Loucy (cell line): Measurements from ENCODE around the gene MADD.

Experiments used
- EZH2phosphoT487 ChIP-seq: fragments of 200-600 bp; IDR thresholded peaks from 2 replicates; pipeline ENCODE4 v1.6.1; 2018; ENCODE audit warnings: antibody characterized with exemption, mild to moderate bottlenecking, moderate library complexity, borderline replicate concordance
- TF ChIP-seq, protein P1 (sequence below): fragments of 200-600 bp; sonication (generic); conservative IDR thresholded peaks from 2 replicates; pipeline ENCODE4 v1.5.1; 2014; ENCODE audit warnings: mild to moderate bottlenecking, antibody characterized with exemption, low read length

DNA sequence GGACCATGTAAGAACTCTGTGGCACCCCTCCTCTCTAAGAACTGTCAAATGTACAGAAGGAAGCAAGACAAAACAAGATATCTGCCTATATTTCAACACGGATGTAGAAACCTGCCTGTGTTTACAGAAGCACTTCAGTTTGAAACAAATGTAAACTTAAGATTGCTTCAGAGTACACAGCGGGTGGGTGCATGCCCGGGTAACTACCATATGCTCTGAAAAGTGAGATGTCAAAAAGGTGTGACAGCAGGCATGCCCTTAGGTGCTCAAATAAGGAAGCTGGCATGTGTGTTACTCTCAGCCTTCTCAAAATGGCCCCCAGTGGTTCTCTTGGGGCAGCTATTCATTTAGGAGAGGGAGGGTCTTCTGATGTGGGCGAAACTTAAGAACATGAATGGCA lies 26.5 kb upstream of the MADD start:
- TF ChIP-seq, protein P1, sequence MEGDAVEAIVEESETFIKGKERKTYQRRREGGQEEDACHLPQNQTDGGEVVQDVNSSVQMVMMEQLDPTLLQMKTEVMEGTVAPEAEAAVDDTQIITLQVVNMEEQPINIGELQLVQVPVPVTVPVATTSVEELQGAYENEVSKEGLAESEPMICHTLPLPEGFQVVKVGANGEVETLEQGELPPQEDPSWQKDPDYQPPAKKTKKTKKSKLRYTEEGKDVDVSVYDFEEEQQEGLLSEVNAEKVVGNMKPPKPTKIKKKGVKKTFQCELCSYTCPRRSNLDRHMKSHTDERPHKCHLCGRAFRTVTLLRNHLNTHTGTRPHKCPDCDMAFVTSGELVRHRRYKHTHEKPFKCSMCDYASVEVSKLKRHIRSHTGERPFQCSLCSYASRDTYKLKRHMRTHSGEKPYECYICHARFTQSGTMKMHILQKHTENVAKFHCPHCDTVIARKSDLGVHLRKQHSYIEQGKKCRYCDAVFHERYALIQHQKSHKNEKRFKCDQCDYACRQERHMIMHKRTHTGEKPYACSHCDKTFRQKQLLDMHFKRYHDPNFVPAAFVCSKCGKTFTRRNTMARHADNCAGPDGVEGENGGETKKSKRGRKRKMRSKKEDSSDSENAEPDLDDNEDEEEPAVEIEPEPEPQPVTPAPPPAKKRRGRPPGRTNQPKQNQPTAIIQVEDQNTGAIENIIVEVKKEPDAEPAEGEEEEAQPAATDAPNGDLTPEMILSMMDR: no peak
- TF ChIP-seq EZH2phosphoT487: no peak
